ENCODE data around the gene CEP164.

GRCh38 chr11:117375960-117376359 is 48.3 kb downstream of the CEP164 start:
- TF ChIP-seq, protein P1, sequence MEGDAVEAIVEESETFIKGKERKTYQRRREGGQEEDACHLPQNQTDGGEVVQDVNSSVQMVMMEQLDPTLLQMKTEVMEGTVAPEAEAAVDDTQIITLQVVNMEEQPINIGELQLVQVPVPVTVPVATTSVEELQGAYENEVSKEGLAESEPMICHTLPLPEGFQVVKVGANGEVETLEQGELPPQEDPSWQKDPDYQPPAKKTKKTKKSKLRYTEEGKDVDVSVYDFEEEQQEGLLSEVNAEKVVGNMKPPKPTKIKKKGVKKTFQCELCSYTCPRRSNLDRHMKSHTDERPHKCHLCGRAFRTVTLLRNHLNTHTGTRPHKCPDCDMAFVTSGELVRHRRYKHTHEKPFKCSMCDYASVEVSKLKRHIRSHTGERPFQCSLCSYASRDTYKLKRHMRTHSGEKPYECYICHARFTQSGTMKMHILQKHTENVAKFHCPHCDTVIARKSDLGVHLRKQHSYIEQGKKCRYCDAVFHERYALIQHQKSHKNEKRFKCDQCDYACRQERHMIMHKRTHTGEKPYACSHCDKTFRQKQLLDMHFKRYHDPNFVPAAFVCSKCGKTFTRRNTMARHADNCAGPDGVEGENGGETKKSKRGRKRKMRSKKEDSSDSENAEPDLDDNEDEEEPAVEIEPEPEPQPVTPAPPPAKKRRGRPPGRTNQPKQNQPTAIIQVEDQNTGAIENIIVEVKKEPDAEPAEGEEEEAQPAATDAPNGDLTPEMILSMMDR (IDR thresholded peaks at IDR 0.05): no peak
- no peak for TF ChIP-seq POLR2A (IDR thresholded peaks at IDR 0.05)

Data from vagina (tissue), 2 donors.